HT-29 (cell line): ENCODE results near the gene COASY. TPM values are rescaled to one million over a fixed set of nuclear protein-coding genes. Genes with fewer than 3 reads are reported as not detected.
A peak's percentile ranks its signal among the peaks of the same experiment; 100 is the strongest.

Experiments used
- DNase-seq: peaks from one replicate; pipeline ENCODE4 v3.0.0-alpha.2; 2015; ENCODE audit warnings: low spot score
- total RNA-seq: library from RNA; depleted of rRNA; stranded (reverse); fragments of >200 nt; shearing (Covaris generic); gene quantifications from 2 replicates; pipeline ENCODE4 v1.2.3, GENCODE V29; 2014; rRNA removed

COASY gene
- total RNA-seq, result 82.1 and 103 TPM in 2 replicates

DNA sequence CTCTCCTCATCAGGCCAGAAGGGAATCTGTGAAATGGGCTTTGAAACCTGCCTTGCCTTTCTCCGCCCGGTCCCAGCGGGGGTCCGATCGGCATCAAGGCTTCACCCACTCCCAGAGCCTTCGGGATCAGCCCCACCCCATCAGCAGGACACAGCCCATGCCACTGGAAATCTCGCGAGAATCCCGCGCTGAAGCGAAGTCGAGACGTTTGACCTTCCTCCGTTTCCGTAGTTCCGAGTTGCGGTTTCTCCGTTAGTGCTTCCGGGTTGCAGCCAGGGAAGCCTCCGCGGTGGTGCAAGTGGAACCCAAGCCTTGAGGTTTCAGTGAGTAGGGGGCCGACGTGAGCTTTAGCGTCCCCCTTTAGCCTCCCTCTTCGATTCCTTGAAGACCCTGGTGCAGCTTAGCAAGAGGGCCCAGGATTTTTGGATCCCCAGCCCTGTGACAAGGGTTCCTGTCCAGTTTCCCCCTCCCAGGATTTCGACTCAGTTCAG lies at the start of gene COASY:
COASY (plus strand) TSS at position 252 of the 491 bp plus-strand sequence. CDS start 475 bp downstream, outside the sequence.
- peak; percentile 98 for DNase-seq

DNA sequence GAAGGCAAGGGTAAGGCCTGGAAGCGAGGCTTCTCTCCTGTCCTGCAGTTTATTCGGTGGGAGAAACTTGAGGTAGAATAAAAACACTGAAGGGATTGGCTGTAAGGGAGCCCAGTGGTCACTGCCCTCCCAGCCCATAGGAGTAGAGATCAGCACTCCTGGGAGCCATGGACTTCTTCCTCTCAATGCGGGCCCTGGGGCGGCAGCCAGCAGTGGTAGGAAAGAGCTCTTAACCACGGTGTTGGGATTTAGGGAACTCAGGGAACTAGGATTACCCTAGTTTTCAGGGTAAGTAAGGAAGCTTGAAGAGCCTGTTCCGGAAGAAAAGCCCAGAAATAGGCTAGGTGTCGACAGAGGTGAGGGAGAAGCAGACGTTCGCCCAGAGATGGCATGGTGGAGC lies 49.7 kb upstream of the COASY start:
- no peak for DNase-seq

- no peak for DNase-seq
Measured at GRCh38 chr17:42512733-42513251, 49.2 kb upstream of the COASY start.

DNA sequence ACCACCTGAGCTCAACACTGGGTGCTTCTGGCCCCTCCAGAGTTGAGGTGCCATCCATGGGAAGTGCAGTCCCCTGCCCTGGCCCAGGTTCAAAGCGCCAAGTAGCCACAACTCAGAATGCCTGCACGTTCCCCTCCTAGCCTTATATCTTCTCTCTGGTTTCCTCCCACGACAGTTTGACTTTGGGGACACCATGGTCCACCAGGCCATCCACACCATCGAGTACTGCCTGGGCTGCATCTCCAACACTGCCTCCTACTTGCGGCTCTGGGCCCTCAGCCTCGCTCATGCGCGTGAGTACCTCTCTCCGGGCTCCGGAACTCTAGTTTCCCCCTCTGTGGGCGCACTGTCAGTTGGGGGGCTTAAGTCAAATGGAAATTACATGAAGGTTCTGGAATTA lies 48.3 kb upstream of the COASY start:
- DNase-seq, result no peak

DNA sequence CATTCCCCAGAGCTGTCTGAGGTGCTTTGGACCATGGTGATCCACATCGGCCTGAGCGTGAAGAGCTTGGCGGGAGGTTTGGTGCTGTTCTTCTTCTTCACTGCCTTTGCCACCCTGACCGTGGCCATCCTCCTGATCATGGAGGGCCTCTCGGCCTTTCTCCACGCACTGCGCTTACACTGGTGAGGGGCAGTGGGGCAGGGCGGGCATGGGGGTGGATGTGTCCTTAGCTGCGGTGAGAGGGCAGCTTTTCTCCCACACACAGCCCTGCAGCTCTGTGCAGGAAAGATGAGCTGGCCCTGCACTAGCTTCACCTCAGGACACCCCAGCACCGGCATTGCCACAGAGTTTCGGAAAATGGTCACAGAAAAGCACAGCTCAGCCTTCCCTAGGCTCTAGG lies 47.7 kb upstream of the COASY start:
- DNase-seq, result no peak

DNA sequence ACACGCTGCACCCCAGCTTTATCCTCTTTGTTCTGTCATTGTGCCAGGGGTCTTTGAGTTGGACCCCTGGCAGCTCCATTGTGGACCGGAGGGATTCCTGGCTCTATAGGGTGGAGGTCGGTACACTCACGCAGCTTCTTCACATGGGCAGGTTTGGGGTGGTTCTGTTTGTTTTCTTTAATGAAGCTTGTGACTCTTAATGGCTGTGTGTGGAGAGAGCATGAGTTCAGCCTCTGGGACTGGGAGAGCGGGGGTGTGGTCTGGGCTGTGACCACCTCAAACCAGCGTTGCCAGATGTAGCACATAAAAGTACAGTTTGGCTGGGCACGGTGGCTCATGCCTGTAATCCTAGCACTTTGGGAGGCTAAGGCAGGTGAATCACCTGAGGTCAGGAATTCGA lies 47.1 kb upstream of the COASY start:
- DNase-seq, result no peak

DNA sequence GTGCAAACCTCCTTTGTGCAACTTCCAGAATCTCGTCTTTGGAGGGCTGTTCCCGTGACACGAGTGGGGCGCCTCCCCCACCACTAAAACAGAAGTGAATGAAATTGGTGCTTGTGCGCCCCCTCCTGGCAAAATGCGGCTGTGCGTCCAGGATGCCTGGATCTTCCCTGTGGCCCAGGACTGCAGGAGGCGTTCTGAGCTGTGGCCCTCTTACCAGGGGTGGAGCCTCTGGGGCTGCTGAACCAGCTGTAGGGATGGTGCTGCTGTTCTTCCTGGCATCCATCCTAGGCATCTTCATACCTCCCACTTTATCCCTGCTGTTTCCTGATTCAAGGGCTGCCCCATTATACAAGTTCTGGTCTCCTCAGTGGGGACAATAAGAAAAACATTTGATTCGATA lies 44.4 kb upstream of the COASY start:
- DNase-seq, result peak; percentile 94

GRCh38 chr17:42518046-42518754 lies 43.7 kb upstream of the COASY start:
- peak; percentile 93 for DNase-seq

- DNase-seq, result peak; percentile 69
Measured at GRCh38 chr17:42518755-42519545, 43.0 kb upstream of the COASY start.

DNA sequence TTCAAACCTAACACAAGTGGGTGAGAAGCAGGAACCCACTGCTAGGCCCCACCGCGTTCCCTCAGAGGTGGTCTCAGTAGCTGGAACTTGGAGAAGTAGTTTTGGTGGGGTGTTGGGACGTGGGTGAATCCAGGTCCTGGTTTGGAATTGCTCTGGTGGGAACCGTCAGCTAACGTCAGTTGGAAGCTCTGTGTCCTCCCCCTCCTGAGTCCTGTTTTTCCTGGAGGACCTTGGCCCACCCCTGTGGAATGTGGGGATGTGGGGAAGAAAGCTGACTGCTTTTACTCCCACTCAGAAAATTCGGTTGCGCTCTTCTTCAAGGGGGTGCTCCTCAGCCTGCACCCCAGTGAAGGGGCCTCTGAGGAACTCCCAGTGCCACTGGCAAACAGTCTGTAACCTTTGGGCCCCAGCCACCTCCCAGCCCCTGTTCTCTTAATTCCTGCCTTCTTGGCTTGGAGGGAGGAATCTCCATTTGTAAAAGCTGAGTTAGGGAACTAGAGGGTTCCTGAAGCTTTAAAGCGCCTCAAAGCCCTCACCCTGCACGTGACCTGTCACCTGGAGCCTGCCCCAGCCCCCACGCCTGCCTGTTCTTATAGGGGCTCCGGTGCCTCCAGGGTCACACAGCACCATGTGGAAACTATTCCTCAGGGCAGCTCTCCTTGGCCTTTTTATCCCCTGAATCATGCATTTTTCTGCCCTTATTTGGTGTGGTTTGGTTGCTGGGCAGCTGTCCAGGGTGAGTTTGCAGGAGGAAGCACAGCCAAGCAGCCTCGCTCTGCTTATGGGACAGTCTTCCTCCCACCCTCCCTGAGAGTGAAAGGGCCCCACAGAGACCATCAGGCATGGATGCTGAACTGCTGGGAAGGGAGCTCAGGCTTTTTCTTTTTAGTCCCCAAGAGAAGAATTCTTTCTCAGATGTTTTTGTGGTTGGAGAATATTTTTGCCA lies 42.1 kb upstream of the COASY start:
- DNase-seq, result peak; percentile 77

GRCh38 chr17:42520540-42520951 lies 41.4 kb upstream of the COASY start:
- DNase-seq, result no peak

GRCh38 chr17:42521036-42521435 lies 40.9 kb upstream of the COASY start:
- no peak for DNase-seq

- DNase-seq, result no peak
Measured at GRCh38 chr17:42521666-42522262, 40.2 kb upstream of the COASY start.

- no peak for DNase-seq
Measured at GRCh38 chr17:42522263-42522790, 39.6 kb upstream of the COASY start.

DNA sequence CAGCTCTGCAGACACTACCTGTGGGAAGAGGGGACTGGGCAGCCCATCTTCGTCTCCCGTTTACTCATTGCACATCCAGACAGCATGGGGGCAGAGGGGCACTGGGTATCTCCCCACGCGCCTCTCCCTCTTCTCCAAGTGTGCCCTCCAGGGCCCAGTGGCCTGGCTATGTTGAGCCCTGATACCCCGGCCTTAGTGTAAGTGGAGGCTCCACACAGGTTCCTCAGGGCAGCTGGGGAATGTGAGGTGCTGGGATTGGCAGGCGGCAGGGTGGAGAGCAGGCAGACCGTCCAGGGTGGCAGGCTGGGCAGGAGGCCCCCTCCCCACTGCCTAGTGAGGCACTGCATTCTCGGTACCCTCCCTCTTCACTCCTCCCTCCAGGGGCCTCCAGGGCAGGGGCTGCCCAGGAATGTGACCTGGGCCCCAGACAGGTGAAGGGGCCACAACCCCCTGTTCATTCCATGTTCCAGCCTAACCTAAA lies 39.1 kb upstream of the COASY start:
- DNase-seq, result no peak

DNA sequence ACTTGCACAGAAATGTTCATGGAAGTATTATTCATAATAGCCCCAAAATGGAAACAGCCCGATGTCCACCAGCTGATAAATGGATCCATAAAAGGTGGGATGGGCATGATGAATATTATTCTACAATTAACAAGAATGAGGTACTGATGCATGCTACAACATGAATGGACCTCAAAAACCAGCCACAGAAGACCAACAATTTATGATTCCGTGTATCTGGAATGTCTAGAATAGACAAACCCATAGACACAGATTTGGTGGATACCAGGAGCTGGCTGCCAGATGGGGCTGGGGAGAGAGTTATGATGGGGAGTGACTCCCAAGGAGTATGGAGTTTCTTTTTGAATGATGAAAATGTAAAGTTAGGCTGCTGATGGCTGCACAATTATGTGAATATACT lies 36.7 kb upstream of the COASY start:
- no peak for DNase-seq

GRCh38 chr17:42526031-42526444 lies 35.9 kb upstream of the COASY start:
- DNase-seq, result no peak

DNA sequence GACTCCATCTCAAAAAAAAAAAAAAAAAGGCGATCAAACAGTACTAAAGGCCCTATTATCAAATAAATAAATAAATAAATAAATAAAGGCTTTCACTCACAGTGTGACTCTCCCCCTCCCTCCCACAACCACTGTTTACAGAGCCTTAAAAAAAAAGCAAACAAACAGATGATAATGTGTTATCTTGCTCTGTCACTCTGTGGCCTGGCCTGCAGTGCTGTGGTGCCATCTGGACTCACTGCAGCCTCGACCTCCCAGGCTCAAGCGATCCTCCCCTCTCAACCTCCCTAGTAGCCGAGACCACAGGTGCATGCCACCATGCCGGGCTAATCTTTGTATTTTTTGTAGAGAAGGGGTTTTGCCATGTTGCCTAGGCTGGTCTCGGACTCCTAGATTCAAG lies 34.0 kb upstream of the COASY start:
- no peak for DNase-seq

- no peak for DNase-seq
Measured at GRCh38 chr17:42529061-42529460, 32.9 kb upstream of the COASY start.

DNA sequence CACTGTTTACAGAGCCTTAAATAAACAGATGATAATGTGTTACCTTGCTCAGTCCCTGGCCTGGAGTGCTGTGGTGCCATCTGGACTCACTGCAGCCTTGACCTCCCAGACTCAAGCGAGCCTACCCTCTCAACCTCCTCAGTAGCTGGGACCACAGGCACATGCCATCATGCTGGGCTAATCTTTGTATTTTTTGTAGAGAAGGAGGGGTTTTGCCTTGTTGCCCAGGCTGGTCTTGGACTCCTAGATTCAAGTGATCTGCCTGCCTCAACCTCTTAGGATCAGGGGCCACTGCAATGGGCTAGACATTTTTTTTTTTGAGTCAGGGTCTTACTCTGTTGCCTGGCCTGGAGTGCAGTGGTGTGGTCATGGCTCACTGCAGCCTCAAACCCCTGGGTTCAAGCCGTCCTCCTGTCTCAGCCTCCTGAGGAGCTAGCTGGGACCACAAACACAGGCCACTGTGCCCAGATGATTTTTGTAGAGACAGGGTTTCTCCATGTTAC lies 30.9 kb upstream of the COASY start:
- DNase-seq, result no peak
